Fibroblast of peridontal ligament (primary cell): ENCODE data around the gene PPT1.

ENCODE experiments used
- DNase-seq: peaks from one replicate; pipeline ENCODE4 v3.0.0-alpha.2; 2010; ENCODE audit errors: extremely low read depth

The PPT1 gene

DNA sequence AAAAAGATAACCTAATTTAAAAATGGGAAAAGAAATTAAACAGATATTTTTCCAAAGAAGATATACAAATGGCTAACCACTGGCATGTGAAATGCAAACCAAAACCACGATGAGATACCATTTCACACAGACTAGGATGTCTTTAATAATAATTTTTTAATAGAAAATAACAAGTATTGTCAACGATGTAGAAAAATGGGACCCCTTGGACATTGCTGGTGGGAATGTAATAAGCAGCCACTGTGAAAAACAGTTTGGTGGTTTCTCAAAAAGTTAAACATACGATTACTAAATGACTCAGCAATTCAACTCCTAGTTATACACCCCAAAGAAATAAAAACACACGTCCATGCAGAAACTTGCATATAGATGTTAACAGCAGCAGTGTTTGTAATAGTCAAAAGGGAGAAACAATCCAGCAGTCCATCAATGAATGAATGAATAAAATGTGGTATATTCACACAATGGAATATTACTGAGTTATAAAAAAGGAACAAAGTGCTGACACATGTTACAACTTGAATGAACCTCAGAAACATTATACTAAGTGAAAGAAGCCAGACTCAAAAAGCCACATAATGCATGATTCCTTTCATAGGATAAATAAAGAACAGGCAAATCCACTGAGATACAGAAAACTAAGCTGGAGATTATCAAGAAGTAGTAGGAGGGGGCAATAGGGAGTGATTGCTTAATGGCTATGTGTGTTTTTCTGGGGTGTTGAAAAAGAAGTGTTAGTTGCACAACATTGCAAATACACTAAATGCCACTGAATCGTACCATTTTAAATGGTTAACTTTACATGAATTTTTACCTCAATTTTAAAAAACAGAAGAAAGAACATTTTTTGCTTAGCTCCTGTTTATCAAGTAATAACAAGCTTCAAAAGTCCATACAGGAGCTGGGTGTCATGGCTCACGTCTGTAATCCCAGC, 4.1 kb downstream of the PPT1 start:
- DNase-seq = peak; percentile 29

GRCh38 chr1:40092241-40092640, 4.8 kb downstream of the PPT1 start:
- no peak for DNase-seq

GRCh38 chr1:40090652-40091355, 6.2 kb downstream of the PPT1 start:
- no peak for DNase-seq

GRCh38 chr1:40084750-40085149, 12.3 kb downstream of the PPT1 start:
- peak; percentile 63 for DNase-seq

GRCh38 chr1:40081871-40082270, 15.2 kb downstream of the PPT1 start:
- no peak for DNase-seq

- DNase-seq = no peak
Observed at GRCh38 chr1:40079774-40080400, 17.2 kb downstream of the PPT1 start.

DNA sequence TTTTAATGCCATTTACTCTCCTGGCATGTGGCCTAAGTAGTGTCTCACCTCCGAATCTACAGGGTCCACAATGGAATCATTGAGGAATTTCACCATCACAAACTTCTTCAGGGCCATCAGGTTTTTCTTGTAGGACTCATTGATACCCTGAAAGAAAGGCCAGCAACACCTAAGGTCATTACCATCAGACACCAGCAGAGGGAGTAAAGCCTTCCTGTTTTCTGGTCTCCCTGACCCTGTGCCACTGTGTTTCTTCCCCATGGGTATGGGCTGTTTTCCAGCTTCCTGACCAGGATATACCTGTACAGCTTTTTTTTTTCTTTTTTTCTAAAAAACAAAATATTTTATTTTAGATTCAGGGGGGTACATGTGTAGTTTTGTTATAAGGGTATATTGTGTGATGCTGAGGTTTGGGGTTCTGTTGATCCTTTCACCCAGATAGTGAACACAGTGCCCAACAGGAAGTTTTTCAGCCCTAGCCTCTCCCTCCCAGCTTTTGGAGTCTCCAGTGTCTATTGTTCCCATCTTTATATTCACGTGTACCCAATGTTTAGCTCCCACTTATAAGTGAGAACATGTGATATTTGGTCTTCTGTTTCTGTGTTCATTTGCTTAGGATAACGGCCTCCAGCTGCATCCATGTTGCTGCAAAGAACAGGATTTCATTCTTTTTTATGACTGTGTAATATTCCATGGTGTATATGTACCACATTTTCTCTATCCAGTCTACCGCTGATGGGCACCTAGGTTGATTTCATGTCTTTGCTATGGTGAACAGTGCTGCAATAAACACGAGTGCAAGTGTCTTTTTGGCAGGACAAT, 18.3 kb downstream of the PPT1 start:
- peak; percentile 62 for DNase-seq

GRCh38 chr1:40076895-40077312, 20.1 kb downstream of the PPT1 start:
- peak; percentile 89 for DNase-seq

DNA sequence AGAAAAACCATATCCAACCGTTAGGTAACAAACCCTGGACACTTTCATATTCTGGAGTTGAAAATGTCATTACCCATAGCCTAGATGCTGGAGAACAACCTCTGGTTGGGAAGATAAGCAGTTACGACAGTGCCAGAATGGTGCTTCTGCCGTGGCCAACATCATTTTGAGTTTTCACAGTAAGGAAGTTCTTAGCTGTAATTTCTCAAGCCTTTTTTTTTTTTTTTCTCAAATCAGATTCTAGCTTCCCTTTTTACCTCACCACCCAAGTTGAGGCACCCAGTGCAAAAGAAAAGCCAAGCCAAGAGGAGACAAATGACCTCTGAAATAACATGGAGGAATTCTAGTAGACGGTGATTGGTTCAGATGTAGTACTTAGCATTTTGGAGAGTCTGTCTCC, 21.8 kb downstream of the PPT1 start:
- no peak for DNase-seq

GRCh38 chr1:40073062-40073461, 24.0 kb downstream of the PPT1 start:
- DNase-seq = no peak

DNA sequence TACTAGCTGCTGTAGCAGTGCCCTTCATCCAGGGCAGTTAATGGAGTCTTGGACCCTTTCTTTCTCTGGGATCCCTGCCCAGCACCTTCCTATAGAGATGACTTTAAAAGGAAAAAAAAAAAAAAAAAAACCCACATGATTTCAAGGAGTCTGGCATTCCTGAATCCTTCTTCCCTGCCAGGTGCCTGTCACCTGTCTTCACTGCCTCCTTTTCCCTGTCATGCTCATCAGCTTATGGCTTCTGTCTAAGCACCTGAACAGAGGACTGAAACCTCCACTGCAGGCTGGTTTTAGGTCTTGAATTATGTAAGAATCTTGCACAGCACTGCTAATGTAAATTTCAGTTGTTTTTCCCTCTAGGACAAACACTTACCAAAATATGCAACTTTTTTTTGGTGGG, 24.9 kb downstream of the PPT1 start:
- DNase-seq = no peak

DNA sequence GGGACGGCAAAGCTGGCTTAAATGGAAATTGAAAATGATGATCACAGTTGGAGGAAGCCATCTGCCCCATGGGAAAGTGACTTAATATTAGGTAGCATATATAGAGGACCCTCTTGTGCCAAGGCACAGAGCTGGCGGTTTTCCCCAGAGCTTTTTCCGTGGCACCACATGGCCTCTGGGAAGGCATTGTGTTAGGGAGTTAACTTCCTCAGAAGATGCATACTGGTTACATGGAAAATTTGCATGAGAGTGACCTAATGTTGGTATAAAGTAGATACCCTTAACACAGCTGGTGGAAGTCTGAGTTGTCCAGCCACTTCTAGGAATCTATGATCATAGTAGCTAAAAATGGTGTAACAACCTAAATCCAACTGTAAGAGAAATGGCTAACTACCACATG, 29.2 kb downstream of the PPT1 start:
- no peak for DNase-seq

DNA sequence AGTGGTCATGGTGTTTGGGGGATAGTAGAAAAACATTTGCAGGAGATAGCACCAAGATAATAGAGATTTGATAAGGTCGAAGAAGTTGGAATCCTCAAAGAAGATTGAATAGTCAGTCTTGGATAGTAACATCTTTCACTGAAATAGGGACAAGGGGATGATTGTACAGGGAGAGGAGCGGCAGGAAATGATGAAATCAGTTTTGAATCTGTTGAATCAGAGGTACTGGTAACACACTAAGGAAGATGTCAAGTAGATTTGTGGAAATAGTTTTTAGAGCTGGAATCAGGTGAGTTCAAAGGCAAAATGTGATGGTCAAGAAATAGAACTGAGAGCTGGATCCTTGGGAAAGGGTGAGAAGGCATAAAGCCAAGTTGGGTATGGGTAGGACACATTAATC, 30.0 kb downstream of the PPT1 start:
- no peak for DNase-seq

DNA sequence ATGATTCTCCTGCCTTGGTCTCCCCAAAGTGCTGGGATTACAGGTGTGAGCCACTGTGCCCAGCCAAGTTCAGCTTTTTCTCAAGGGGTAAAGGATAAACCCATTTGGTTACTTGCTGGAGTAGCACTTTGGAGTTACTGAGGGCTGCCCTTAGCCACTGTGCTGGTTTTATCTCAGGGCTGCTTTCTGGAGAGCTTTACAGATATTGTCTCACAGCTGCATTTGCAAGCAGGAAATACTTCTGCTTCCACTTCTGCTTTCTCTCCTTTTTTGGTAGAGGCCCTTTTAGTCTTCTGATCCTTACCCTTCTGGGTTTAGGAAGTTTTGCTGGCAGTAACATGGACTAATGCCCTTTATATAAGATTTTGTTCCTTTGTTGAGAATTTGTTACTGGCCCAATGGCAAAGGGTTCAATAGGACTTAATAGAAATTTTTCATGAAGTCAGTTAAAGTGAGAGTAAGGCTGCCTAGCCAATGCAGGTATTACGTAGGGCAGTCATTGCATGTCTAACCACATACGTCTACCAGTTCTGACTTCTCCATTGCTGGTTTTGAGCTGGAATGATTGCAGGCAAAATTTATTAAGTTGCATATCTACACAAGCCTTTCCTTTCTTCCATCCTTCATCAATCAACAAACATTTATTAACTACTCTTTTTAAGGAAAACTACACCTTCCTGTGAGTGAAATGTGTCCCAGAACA, 32.1 kb downstream of the PPT1 start:
- DNase-seq = no peak

- DNase-seq = no peak
Observed at GRCh38 chr1:40059960-40060750, 36.9 kb downstream of the PPT1 start.

GRCh38 chr1:40059338-40059959, 37.6 kb downstream of the PPT1 start:
- no peak for DNase-seq

- DNase-seq = no peak
Observed at GRCh38 chr1:40058453-40059337, 38.4 kb downstream of the PPT1 start.

DNA sequence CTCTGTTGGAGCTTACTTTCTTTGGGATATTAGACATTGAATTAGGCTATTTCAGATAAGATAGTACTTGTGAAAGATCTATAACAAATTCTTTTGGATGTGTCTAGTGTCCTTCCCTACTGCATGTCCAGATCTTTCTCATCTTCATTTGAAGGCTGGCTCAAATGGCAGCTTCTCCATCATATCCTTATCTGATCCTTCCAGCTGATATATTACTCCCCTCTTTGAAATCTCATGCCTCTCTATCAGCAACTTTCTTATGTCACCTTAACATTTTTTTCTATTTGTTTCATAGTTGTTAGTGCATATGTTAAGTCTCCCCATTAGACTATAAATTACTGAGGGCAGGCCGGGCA, 39.0 kb downstream of the PPT1 start:
- DNase-seq = no peak
